ENCODE data around the gene PSAT1.

PSAT1 gene

DNA sequence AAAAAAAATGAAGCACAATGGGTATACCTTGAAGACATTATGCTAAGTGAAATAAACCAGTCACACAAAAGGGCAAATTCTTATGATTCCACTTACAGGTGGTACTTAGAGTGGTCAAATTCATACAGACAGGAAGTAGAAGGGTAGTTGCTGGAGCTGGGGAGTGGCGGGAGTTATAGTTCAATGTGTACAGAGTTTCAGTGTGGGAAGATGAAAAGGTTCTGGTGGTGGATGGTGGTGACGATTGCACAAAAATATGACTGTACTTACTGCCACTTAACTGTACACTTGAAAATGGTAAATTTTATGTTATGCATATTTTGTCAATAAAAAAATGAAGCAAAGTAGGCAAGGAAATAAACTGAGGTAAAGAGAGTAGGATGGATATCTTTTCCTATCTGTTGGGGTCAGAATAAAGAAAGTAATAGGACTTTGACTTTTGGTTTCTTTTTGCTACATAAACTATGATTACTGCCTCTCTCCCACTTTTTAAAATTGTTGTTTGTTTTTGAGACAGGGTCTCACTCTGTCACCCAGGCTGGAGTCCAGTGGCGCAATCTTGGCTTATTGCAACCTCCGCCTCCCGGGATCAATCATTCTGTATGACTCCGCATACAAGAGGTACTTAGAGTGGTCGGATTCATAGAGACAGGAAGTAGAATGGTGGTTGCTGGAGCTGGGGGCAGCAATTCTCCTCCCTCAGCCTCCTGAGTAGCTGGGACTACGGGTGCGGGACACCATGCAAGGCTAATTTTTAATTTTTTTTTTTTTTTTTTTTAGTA lies 4.0 kb upstream of the PSAT1 start:
- no peak for DNase-seq (ENCODE audit: low spot score)

DNA sequence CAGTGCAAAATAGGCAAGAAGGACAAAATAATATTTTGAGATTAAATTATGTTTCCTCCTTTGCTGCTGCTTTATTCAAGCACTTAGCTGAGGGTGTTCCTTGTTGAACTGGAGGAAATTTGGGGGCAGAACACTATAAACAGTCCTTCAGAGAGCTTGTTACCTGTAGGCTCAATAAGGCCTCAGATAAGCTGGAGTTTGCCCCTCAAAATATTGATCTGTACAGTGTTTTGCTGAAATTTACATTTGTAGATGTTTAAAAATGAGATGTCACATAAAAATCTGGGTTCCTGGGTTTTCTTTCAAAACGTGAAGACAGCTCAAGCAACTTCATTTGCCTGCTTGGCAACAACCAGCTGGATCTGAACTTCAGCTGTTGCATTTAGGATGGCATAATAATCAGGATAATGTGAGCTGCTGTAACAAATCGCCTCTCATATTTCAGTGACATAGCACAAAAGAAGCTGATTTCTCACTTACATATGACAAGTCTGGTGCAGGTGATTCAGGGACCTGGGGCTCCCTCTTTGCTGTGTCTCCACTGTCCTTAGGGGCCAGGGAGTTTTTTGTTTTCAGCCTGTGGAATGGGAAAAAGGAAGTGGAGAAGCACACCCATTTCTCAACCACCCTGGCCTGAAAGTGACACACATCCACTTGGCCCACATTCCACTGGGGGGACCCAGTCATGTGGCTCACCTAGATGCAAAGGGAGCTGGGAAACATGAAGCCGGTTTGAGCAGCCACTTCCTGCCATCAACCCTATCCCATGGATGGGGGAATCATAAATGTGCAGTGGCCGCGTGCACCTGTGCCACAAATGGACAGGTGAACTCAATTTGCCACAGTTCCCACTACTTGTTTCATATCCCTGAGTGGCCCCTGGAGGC lies 2.4 kb upstream of the PSAT1 start:
- DNase-seq (ENCODE audit: low spot score), result no peak

DNA sequence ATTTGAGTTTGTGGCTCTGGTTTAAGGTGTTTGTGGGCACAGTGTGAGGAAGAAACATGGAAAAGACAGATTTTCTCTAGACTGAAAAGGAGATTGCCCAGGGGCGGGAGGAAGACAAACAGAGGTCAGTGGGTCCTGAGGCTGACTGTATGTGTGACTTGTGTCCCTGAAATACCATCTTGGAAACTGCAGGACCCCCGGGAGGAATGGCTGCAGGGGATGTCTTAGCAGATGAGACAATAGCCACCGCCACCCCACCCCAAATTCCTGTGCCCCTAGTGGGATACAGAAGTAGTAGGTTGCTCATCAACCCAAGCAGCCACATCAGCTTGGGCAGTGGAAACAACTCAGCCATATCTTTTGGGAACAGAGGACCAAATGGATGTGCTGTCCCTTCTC lies 1.7 kb upstream of the PSAT1 start:
- DNase-seq (ENCODE audit: low spot score), result no peak

DNA sequence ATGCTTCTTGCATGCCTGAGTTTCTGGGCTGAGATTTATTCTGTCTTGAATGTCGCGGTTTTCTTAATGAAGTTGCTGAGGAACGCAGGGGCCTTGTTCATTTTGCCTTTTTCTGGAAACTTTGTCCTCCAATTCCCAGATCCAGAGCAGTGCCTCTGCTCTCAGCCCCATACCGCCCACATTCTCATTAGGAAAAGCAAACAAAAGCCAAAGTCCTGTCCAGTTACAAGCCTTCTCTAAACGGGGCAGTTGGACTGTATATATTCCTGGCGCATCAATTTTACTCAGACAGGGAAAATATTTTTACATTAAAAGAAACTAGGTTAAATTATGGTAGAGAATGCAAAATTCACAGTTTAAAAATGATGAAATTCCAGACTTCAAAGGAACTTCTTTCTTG lies 1.2 kb upstream of the PSAT1 start:
- DNase-seq (ENCODE audit: low spot score), result no peak

DNA sequence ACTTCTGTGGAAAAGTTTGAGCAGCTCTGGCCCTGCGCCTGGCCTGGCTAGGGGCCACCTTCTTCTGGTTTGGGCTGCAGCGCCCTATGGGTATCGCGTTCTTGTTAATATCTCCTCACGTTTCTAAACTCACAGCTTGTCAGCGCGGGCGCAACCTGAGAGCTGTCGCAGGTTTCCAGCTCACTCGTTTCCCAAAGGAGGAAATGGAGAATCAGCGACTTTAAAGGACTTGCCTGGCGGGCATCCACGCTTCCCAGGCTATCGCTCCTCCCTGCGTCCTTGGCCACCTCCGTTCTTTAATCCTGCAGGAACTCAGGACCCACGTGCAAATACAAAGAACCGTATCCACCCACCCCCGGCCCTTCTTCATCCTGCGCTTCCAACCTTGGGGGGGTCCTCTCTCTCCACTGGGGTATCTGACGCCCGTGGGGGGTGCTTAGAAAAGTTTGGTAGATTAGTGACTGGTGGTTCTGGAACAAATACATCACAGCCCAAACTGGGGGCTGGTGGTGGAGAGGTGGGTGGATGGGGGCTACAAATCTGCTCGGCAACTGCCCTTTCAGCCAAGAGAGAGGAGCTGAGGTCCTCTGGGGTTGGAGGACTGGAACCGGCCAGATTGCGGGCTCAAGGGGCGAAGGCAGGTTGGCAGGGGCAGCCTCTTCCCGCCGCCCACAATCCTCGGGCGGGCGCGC lies 578 bp upstream of the PSAT1 start:
- peak; percentile 45 for DNase-seq (ENCODE audit: low spot score)

DNA sequence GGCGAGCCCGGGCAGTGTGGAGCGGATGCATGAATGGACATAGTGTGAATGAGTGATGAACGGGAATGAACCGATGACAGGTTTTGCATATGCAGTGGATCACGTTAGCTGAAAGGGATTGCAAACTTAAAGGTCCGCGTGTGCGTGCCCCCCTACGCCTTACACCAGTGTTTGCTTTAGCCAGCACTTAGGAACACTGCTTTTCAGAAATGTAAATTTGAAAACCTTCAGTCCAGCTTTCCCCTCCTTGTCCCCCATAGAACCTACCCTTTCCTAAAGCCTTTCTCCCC lies 692 bp downstream of the PSAT1 start:
- no peak for DNase-seq (ENCODE audit: low spot score)

DNA sequence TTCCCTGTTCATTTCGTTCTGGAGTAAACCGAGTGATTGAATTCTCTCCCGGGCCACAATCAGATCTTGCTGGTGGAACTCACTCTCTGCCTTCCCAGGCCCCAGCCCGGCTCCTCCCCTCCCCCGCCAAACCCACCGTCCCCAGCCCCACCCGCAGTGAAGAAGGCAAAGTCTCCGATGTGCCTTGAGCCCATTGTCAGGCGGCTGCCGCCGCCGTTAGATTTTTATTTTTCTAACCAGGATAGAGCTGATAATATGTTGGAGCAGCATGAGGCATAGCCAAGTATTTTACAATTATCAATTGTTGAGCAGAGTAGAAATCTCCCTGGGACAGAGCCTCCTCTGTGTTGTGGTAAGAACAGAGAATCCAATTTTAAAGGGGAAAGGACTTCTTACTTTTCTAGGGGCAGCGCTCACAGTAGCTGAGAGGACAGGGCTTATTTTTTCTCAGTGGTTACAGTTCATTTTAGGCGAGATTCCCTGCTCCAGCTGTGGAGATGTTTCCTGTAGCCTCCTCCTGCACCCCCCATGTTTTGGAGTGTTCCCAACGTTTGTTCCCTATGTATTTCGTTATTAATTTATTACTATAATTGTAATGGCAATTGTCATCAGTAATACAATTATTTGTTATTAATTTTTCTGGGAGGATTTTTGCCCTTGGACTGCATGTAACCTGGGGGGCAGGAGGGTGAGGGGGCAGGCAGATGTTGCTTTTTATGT lies 1.3 kb downstream of the PSAT1 start:
- peak; percentile 49 for DNase-seq (ENCODE audit: low spot score)

DNA sequence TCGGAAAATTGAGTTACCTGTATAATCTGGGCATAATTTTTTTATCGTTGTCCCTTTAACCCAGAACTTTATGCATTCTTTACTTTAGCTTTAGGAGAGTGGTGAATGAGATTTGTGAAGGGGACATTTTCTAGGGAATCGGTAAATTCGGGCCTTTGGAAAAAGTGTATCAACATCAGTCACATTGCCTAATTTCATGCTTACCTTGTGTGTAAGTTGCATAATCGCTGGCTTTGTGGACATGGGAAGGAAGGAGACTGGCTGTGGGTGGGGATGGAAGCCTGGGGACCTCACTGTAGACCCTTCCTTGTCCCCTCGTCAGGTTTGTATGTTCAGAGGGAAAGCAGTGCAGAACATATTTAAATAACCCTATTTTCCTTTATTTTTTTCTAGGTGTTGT lies 3.3 kb downstream of the PSAT1 start:
- DNase-seq (ENCODE audit: low spot score), result no peak

DNA sequence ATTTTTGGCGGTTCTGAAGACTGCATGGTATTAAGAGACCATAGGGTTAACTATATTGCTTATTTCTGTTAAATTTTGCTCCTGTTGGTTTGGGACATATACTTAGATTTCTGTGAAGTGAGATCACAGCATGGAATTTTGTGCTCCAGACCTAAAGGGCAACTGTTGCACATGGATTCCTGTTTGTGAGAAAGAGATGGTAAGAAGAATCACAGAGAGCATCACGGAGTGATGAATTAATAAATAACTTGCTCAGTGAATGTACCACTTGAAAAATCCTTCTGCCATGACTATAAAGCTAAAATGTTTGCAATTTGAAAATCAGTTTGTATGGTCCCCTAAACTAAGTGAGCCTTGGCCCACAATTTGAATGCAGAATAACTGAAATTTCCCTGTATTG lies 4.5 kb downstream of the PSAT1 start:
- DNase-seq (ENCODE audit: low spot score), result no peak

DNA sequence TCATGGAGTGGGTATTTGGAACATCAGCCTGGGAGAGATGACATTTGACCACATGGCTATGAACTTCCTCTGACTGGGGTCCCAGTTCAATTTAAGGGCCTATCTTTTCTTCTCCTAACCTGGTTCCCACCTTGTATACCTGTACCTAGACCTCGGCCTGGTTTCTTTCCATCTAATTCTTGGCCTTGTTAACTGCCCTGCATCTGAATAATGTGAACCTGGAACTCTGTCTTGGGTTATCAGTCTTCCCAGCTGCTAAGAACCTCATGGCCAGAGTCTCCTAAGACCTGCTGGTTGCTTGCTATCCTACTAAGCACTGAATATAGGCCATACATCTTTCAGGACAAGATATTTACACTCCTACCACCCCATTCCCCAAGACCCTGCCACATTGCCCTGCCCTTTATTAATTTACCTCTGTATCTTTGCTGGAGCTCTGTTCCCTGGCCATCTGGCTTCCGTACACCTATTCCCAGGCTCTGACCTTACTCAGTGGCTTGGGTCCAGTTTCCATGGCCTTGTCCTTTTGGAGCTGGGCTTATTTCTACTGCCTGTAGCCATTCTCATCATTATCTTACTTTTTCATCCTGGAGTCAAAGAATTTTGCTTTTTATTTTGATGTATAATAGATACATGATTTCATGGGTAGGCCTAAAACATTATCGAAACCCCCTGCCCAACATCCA lies 6.6 kb downstream of the PSAT1 start:
- DNase-seq (ENCODE audit: low spot score), result no peak

DNA sequence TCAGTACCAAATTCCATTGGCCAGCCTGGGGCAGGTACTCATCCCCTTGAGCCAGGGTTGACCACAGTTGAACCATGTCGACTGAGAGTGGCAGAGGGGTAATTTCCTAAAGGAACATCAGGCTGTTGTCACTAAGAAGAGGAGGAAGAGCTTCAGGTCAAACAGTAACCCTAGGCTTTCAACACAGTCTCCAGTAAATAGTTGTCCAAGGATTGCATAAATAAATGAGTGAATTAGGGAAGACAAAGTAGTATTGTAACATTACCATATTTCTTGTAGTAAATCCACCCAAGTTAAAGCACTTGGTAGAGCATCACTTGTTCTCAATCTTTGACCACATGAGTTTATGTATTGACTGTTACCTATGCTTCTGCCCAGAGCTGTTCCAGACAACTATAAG lies 7.4 kb downstream of the PSAT1 start:
- no peak for DNase-seq (ENCODE audit: low spot score)

DNA sequence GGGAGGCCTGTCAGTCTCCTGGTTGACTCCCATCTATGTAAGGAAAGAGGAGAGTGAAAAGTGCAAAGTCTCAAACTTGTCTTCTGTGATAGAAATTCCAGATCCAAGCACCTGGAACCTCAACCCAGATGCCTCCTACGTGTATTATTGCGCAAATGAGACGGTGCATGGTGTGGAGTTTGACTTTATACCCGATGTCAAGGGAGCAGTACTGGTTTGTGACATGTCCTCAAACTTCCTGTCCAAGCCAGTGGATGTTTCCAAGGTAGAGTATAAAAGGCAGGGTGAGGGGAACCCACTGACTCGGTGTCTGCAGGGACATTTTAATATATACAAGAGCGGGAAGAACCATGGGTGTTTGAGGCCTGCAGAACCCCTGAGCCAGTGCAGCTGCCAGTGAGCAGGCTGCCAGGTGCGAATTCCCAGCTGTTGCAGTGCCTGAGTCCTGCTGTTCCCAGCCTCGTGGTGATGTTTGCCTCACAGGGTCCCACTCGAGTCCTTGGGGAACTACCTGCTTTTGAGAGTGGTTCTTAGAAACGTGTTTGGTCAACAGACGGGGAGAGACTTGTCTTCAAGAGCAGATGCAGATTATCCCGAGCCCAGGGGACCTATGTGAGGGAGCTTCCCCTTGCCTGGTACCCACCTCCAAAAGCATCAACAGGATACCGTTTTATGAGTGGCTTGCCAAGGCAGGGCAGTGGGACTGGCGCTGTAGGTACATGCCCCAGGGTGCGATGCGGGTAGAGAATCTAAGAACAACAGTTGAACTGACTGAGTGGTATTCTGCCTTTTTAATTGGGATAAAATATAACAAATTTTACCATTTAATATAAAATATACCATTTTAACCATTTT lies 9.5 kb downstream of the PSAT1 start:
- DNase-seq (ENCODE audit: low spot score), result no peak

DNA sequence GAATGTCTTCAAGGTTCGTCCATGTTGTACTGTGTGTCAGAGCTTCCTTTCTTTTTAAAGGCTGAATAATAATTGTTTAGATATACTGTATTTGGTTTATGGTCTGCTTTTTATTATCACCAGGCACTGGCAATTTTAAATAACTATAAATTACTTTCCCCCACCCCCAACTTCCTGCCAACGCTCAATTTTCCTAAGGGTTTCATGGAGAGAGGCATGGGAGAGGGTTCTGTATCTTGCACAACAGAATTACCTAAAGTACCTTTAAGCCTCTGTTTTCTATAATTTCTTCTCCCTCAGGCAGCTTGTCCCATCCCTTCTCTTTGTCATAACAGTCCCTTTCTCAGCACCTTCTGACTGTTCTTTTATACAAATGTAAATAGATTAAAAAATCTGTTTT lies 10.4 kb downstream of the PSAT1 start:
- DNase-seq (ENCODE audit: low spot score), result no peak

DNA sequence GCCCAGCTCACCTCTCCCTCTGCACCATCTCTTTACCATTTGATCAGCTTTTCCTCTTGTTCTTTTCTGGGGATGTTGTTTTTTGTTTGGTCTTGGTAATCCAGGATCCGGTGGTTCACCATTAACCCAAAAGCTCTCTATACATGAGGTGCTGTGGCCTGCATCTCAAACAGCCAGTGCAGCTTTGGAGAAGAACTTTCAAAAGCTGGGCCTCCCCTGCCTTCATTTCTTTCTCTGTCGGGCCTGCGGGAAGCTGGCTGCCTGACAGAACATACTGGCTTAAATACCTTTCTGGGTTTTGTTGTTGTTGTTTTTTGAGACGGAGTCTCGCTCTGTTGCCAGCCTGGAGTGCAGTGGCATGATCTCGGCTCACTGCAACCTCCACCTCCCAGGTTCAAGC lies 12.1 kb downstream of the PSAT1 start:
- no peak for DNase-seq (ENCODE audit: low spot score)

DNA sequence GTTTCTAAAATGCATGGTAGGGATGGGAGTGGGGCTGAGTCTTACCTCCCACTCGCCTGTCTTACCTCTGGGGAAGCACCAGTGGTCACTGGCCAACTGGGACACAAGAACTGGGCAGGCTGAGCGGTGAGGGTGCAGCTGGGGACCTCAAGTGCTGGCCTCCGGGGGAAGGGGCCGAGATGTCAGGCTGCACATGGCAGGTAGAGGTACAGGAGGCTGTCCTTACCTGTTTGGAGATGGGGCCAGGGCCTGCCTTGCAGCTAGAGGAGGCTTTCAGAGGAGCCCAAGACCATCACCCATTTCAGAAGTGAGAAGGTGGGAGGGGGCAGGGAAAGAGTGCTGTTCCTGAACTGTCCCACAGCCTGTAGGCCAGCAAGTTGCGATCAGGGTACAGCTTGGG lies 14.2 kb downstream of the PSAT1 start:
- DNase-seq (ENCODE audit: low spot score), result no peak

DNA sequence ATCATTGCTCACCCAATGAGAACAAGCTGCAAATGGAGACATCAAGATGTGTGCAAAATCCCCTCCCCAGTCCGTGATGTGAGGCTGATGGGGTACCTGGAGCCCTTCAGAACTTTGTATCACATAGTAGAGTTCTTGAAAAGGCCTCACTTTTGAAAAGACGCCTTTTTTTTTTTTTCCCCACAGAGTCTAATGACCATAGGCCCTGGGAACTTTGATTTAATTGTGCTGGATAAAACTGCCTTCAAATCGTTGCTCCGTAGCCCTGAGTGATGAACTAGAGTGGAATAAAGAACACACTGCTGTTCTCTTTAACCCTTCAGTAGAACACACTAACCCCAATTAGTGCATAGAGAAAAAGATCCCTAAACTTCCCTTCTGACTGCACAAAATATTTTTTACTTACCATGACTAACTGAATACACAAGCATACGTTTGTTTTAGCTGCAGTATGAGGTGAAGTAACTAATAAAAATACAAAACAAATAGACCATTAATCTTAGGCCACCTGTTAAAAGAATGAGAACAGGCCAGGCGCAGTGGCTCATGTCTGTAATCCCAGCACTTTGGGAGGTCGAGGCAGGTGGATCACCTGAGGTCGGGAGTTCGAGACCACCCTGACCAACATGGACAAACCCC lies 15.1 kb downstream of the PSAT1 start:
- DNase-seq (ENCODE audit: low spot score), result no peak

DNA sequence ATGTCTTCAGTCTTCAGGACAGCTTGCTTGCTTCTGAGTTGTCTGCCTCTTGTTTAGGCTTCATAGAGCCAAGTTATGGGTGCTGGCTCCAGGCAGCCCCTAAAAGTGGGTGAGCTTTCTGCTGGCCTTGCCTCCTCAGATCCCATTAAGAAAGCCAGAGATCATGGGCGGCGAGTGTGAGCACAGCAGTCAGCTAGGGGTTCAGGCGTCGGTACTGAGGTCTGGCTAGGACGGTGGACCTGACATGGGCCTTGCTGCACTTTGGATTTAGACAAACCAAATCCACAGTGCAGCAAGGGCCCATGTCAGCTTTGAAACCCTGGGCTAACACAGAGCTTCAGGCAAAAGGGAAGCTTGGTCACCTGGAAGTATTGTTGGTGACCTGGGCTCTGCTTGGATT lies 17.6 kb downstream of the PSAT1 start:
- DNase-seq (ENCODE audit: low spot score), result no peak

DNA sequence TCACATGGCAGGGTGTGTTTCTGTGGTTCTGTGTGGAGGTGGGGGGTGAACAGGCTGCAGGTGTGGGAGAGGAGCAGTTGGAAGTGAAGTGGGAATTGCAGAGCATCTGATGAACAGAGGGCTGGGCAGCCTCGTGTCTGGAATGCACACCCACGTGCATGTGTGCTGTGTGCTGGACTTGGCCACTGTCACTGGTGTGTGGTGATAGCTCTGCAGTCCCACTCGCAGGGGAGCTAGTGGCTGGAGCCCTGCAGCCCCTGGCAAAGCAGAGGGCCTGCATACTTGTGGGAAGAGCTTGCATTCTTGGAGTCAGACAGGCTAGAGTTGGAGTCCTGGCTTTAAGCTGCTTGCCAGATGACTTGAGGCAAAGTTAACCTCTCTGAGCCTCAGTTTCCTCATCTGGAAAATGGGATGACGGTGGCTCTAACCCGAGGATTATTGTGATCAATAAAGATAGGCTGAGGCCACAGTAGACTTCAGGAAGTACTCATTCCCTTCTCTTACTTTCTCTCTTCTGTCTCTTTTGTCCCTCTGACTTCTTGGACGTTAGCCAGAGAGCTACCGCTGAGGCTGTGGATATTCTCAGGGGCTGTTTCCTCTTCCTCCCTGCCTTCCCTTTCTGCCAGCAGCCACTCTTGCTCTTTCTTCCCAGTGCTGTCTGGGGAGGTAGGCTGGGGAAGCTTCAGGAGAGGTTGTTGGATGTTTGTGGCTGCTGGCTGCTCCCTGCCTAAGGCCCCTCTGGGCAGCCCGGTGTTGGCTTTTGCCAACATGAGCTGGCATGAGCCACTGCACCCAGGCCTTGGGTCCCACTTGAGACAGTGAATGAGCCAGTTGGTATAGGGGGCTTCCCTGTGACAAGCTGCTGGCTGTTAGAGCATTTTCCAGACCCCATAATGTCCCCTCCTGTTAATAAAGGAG lies 18.3 kb downstream of the PSAT1 start:
- DNase-seq (ENCODE audit: low spot score), result no peak

DNA sequence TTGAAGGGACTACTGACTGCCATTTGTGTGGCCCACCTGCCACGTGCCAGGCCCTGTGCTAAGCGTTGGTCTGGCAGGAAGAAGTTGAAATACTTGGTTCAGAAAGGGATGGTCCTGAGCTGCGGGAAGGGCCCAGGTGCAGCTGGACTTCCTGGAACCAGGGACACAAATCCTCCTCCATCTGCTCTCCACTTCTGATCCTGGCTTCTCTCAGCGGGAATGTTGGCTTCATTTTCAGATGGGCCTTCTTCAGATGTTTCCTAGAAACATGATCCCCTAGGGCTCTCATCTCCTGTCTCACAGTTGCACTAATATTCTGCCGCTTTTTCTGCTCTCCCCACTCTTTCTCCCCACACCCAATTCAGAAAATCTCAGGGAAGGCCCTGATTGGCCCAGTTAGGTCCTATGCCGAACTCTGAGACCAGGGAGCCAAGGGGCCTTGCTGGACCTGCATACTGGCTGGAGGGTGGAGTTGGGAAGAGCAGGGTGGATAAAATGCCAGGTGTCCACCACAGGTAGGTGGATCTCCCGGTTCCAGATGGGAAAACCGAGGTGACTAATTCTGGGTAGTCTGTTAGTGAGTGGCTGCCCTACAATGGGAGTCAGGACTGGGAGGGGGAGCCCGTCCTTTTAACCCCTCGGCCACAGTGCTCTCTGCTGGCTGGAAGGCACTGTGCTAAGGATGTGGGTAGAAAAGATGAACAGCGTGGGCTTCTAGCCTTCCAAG lies 19.4 kb downstream of the PSAT1 start:
- DNase-seq (ENCODE audit: low spot score), result no peak

Data from D341Med (cell line).